ENCODE measurements around the gene PACSIN2.

PACSIN2 gene

DNA sequence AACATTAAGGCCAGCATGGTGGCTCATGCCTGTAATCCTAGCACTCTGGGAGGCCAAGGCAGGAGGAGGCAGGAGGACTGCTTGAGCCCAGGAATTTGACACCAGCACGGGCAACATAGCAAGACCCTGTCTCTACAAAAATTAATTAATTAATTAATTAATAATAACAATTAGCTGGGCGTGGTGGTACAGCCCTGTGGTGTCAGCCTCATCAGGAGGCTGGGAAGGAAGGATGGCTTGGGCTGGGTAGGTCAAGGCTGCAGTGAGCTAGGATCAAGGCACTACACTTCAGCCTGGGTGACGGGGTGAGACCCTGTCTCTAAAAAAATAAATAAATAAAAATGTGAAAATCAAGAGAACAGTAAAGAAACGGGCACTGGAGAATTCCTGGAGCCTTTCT lies 159.2 kb downstream of the PACSIN2 start:
- no peak for DNase-seq (ENCODE audit: low read depth)
- TF ChIP-seq, protein P1, sequence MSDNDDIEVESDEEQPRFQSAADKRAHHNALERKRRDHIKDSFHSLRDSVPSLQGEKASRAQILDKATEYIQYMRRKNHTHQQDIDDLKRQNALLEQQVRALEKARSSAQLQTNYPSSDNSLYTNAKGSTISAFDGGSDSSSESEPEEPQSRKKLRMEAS (IDR thresholded peaks at IDR 0.05; ENCODE audit: low read depth, low read length): no peak
- TF ChIP-seq MYC (IDR thresholded peaks at IDR 0.05; ENCODE audit: low read depth, low read length) (no peak), POLR2A (IDR thresholded peaks at IDR 0.05; ENCODE audit: extremely low read depth, insufficient read length) (no peak)
- TF ChIP-seq, protein P2, sequence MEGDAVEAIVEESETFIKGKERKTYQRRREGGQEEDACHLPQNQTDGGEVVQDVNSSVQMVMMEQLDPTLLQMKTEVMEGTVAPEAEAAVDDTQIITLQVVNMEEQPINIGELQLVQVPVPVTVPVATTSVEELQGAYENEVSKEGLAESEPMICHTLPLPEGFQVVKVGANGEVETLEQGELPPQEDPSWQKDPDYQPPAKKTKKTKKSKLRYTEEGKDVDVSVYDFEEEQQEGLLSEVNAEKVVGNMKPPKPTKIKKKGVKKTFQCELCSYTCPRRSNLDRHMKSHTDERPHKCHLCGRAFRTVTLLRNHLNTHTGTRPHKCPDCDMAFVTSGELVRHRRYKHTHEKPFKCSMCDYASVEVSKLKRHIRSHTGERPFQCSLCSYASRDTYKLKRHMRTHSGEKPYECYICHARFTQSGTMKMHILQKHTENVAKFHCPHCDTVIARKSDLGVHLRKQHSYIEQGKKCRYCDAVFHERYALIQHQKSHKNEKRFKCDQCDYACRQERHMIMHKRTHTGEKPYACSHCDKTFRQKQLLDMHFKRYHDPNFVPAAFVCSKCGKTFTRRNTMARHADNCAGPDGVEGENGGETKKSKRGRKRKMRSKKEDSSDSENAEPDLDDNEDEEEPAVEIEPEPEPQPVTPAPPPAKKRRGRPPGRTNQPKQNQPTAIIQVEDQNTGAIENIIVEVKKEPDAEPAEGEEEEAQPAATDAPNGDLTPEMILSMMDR (IDR thresholded peaks at IDR 0.05; ENCODE audit: low read depth, low read length): no peak
- peak overlapping the region; percentile 73 for H3K4me3 ChIP-seq (ENCODE audit: low read depth, low read length)

DNA sequence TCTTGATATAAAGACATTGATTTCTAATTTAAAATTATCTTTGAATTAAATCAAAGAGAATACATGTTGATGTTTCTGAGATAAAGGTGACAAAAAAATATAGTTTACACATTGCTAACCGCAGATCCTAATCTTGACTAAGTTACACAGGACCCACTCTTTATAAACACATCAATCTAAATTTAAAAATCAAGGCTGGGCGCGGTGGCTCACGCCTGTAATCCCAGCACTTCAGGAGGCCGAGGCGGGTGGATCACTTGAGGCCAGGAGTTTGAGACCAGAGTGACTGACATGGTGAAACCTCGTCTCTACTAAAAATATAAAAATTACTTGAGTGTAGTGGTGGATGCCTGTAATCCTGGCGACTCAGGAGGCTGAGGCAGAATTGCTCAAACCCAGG lies 159.7 kb downstream of the PACSIN2 start:
- TF ChIP-seq MYC (IDR thresholded peaks at IDR 0.05; ENCODE audit: low read depth, low read length): no peak
- TF ChIP-seq POLR2A (IDR thresholded peaks at IDR 0.05; ENCODE audit: extremely low read depth, insufficient read length): no peak
- TF ChIP-seq, protein P2 (IDR thresholded peaks at IDR 0.05; ENCODE audit: low read depth, low read length): no peak
- TF ChIP-seq, protein P1 (IDR thresholded peaks at IDR 0.05; ENCODE audit: low read depth, low read length): no peak
- H3K4me3 ChIP-seq (ENCODE audit: low read depth, low read length): no peak overlapping the region
- no peak for DNase-seq (ENCODE audit: low read depth)

DNA sequence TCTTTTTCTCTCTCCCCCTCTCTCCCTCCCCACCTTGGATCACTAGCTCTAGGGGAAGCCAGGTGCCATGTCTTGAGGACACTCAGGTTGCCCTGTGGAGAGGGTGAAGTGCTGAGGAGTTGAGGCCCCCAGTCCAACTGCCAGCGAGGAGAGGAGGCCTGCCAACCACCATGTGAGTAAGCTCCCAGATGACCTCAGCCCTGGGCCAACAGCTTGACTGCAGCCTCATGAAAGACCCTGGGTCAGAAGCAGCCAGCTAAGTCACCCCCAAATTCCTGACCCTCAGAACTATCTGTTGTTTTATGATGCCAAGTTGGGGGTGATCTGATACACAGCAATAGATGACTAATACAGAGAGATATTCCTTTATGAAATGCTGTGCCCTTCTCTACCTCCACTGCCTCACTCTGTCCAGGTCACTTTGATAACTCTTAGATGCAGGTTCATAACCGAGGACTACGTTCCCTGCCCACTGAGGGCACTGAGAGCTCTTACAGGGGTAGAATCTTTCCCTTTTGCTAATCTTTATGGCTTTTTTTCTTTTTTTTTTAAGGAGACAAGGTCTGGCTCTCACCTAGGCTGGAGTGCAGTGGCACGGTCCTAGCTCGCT lies 165.9 kb downstream of the PACSIN2 start:
- no peak for TF ChIP-seq MYC (IDR thresholded peaks at IDR 0.05; ENCODE audit: low read depth, low read length)
- TF ChIP-seq, protein P1 (IDR thresholded peaks at IDR 0.05; ENCODE audit: low read depth, low read length): no peak
- TF ChIP-seq POLR2A (IDR thresholded peaks at IDR 0.05; ENCODE audit: extremely low read depth, insufficient read length): no peak
- TF ChIP-seq, protein P2 (IDR thresholded peaks at IDR 0.05; ENCODE audit: low read depth, low read length): no peak
- DNase-seq (ENCODE audit: low read depth): no peak
- no peak overlapping the region for H3K4me3 ChIP-seq (ENCODE audit: low read depth, low read length)

DNA sequence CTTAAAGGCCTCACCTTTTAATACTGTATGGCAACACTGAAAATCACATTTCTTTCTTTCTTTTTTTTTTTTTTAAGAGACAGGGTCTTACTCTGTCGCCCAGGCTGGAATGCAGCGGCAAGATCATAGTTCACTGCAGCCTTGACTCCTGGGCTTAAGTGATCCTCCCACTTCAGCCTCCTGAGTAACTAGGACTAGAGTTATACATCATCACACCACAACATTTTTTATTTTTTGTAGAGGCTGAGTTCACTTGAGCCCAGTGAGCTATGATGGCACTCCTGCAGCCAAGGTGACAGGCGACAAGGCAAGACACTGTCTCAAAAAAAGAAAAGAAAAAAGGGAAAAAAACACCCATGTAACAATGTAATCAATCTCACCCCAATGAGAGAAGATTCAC lies 167.8 kb downstream of the PACSIN2 start:
- TF ChIP-seq, protein P2 (IDR thresholded peaks at IDR 0.05; ENCODE audit: low read depth, low read length): no peak
- no peak for TF ChIP-seq MYC (IDR thresholded peaks at IDR 0.05; ENCODE audit: low read depth, low read length)
- no peak overlapping the region for H3K4me3 ChIP-seq (ENCODE audit: low read depth, low read length)
- DNase-seq (ENCODE audit: low read depth): no peak

DNA sequence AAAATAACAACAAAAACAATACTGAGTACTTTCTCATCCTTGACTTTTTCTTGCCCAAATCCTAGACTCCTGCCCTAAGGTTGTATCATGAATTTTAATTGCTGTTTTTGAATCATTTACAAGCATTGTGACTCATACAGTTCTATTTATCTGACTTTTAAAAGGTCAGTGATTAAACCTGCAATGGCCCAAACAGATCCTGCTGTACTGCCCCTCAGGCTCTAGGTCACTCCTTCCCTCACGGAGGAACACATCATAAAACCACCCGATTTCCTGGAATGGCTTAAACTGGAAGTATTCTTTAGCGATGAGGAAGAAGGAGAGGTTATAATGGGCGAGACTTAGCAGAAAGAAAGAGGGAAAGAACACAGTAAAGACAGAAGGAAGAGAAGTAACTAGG lies 170.2 kb downstream of the PACSIN2 start:
- no peak for TF ChIP-seq POLR2A (IDR thresholded peaks at IDR 0.05; ENCODE audit: extremely low read depth, insufficient read length)
- TF ChIP-seq, protein P2 (IDR thresholded peaks at IDR 0.05; ENCODE audit: low read depth, low read length): no peak
- TF ChIP-seq MYC (IDR thresholded peaks at IDR 0.05; ENCODE audit: low read depth, low read length): no peak
- TF ChIP-seq, protein P1 (IDR thresholded peaks at IDR 0.05; ENCODE audit: low read depth, low read length): no peak
- DNase-seq (ENCODE audit: low read depth): no peak
- H3K4me3 ChIP-seq (ENCODE audit: low read depth, low read length): no peak overlapping the region
